Vagina (tissue), 2 donors: Measurements from ENCODE around the gene PSEN1. TPM values are rescaled to one million over a fixed set of nuclear protein-coding genes. Genes with fewer than 3 reads are reported as not detected.

Experiments
- DNase-seq, 2 donors: peaks; one replicate each; pipeline ENCODE4 v3.0.0-alpha.2; 2017; ENCODE audit errors: extremely low spot score in 2 of 2
- H3K27ac ChIP-seq: fragments of 200-600 bp; sonication (generic); one replicate; pipeline ENCODE4 v1.5.1; 2019
- H3K27me3 ChIP-seq: fragments of 200-600 bp; sonication (generic); one replicate; pipeline ENCODE4 v1.5.1; 2019
- H3K36me3 ChIP-seq, 2 donors: fragments of 200-600 bp; sonication (generic); one replicate each; pipeline ENCODE4 v1.5.1; 2017 to 2019
- H3K4me1 ChIP-seq: fragments of 200-600 bp; sonication (generic); one replicate; pipeline ENCODE4 v1.5.1; 2019
- H3K4me3 ChIP-seq, 2 donors: fragments of 200-600 bp; sonication (generic); 1 replicate in 1 of 2; 2 replicates in 1 of 2; pipeline ENCODE4 v1.5.1; 2016 to 2019
- H3K9me3 ChIP-seq: fragments of 200-600 bp; sonication (generic); one replicate; pipeline ENCODE4 v1.5.1; 2019
- POLR2A ChIP-seq, 2 donors: fragments of 450-650 bp; IDR thresholded peaks; one replicate each; pipeline ENCODE4 v1.6.1; 2017; ENCODE audit warnings: antibody characterized with exemption in 2 of 2, mild to moderate bottlenecking in 2 of 2, moderate library complexity in 2 of 2
- POLR2AphosphoS5 ChIP-seq, 2 donors: sonication (generic); formaldehyde crosslinking; IDR thresholded peaks; one replicate each; pipeline ENCODE4 v1.9.0; 2017; ENCODE audit warnings: antibody characterized with exemption in 2 of 2, mild to moderate bottlenecking in 2 of 2, low read depth in 1 of 2; ENCODE audit not compliant: insufficient read depth in 1 of 2
- intact Hi-C: fragments of 100-400 bp; cut with DNase I; formaldehyde crosslinking; loops from one replicate; pipeline ENCODE4 v1.15.1; 2023
- total RNA-seq: library from RNA; depleted of rRNA; stranded (reverse); fragments of >200 nt; gene quantifications from one replicate; pipeline ENCODE4 v1.2.3, GENCODE V29; 2016
- TF ChIP-seq, protein P1 (sequence below), 3 experiments: fragments of 450-650 bp in 2 of 3; fragments of 200-600 bp in 1 of 3; sonication (generic) in 1 of 3; IDR thresholded peaks; one replicate each; pipeline ENCODE4 v1.5.1; 2017 to 2019; ENCODE audit warnings: antibody characterized with exemption in 3 of 3, mild to moderate bottlenecking in 2 of 3, moderate library complexity in 2 of 3

Gene PSEN1
- total RNA-seq, 1 donor from 2014 or later: 47.1 TPM

DNA sequence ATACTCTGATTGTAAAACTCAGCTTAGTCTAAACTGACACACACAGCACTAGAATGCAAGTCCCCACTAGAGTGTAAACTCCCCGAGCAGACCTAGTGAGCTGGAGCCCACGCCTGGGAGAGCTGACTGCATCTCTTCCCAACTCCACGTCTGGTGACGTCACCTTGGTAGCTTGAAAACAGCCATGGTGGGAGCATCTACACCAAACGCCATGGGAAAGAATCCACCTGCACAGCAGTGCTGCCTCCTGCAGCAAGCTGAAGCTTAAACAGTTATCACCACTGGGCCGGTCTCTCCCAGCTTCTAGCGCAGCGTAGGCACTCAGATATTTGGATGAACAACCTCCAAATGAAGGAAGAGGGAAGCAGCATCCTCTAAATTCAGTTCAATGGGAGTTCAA is 96.7 kb downstream of the PSEN1 start:
- TF ChIP-seq POLR2AphosphoS5 (IDR thresholded peaks at IDR 0.05; ENCODE audit: insufficient read depth in 1 of 2, low read depth in 1 of 2): no peak
- TF ChIP-seq, protein P1, sequence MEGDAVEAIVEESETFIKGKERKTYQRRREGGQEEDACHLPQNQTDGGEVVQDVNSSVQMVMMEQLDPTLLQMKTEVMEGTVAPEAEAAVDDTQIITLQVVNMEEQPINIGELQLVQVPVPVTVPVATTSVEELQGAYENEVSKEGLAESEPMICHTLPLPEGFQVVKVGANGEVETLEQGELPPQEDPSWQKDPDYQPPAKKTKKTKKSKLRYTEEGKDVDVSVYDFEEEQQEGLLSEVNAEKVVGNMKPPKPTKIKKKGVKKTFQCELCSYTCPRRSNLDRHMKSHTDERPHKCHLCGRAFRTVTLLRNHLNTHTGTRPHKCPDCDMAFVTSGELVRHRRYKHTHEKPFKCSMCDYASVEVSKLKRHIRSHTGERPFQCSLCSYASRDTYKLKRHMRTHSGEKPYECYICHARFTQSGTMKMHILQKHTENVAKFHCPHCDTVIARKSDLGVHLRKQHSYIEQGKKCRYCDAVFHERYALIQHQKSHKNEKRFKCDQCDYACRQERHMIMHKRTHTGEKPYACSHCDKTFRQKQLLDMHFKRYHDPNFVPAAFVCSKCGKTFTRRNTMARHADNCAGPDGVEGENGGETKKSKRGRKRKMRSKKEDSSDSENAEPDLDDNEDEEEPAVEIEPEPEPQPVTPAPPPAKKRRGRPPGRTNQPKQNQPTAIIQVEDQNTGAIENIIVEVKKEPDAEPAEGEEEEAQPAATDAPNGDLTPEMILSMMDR (IDR thresholded peaks at IDR 0.05): no peak
- no peak for TF ChIP-seq POLR2A (IDR thresholded peaks at IDR 0.05)
- no peak overlapping the region for H3K27ac ChIP-seq
- no peaks in the 10 kb centered on the region for H3K9me3 ChIP-seq
- no peak for DNase-seq
- H3K4me3 ChIP-seq: no peak overlapping the region
- H3K27me3 ChIP-seq: no peaks in the 10 kb centered on the region
- H3K36me3 ChIP-seq: no peaks in the 10 kb centered on the region
- intact Hi-C loops: no loop called here
- H3K4me1 ChIP-seq: peaks cover 34% of the 10 kb centered on the region

DNA sequence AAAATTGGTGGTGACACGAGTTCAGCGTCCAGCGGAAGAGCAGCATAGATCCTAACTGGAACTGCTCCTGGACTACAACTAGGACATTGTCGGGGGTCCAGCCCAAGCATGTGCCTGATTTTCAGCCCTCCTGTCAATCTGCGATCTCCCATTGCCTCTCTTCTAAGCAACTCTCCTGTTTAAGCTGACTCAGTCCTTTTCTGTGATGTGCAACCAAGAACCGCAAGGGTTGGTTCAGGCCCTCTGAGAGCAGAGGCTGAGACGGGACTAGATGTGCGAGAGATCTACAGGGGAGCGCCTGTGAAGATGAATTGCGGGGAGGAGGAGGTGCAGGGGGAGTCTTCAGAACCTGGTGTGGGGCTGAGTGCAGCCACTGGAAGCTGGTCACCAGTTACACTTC is 97.3 kb downstream of the PSEN1 start:
- Histone ChIP-seq H3K4me3 (no peak overlapping the region), H3K36me3 (no peaks in the 10 kb centered on the region), H3K27me3 (no peaks in the 10 kb centered on the region), H3K27ac (no peak overlapping the region), H3K9me3 (no peaks in the 10 kb centered on the region), H3K4me1 (peaks cover 34% of the 10 kb centered on the region)
- intact Hi-C loops: no loop called here
- no peak for TF ChIP-seq POLR2A (IDR thresholded peaks at IDR 0.05)
- no peak for TF ChIP-seq POLR2AphosphoS5 (IDR thresholded peaks at IDR 0.05; ENCODE audit: insufficient read depth in 1 of 2, low read depth in 1 of 2)
- TF ChIP-seq, protein P1 (IDR thresholded peaks at IDR 0.05): no peak
- no peak for DNase-seq

DNA sequence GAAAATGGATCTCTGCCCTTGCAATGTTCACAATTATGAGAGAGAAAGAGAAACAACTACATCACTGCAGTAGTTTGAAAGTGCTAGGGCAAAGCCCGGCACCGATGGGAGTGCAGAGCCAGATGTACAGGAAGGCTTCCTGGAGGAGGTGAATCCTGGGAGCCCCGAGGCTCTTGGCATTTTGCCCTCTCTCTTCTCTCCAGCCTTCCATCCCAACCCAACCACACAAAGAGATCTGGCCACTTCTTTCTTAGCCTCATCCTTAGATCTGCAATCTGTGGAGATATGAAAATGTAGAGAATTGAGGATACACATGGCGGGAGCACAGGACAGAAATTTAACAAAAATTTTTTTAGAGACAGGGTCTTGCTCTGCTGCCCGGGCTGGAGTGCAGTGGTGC is 97.7 kb downstream of the PSEN1 start:
- Histone ChIP-seq H3K9me3 (no peaks in the 10 kb centered on the region), H3K4me1 (peaks cover 34% of the 10 kb centered on the region), H3K4me3 (no peak overlapping the region), H3K27ac (no peak overlapping the region), H3K27me3 (no peaks in the 10 kb centered on the region), H3K36me3 (no peaks in the 10 kb centered on the region)
- intact Hi-C loops: no loop called here
- TF ChIP-seq POLR2A (IDR thresholded peaks at IDR 0.05) (no peak), POLR2AphosphoS5 (IDR thresholded peaks at IDR 0.05; ENCODE audit: insufficient read depth in 1 of 2, low read depth in 1 of 2) (no peak)
- TF ChIP-seq, protein P1 (IDR thresholded peaks at IDR 0.05): no peak
- no peak for DNase-seq

DNA sequence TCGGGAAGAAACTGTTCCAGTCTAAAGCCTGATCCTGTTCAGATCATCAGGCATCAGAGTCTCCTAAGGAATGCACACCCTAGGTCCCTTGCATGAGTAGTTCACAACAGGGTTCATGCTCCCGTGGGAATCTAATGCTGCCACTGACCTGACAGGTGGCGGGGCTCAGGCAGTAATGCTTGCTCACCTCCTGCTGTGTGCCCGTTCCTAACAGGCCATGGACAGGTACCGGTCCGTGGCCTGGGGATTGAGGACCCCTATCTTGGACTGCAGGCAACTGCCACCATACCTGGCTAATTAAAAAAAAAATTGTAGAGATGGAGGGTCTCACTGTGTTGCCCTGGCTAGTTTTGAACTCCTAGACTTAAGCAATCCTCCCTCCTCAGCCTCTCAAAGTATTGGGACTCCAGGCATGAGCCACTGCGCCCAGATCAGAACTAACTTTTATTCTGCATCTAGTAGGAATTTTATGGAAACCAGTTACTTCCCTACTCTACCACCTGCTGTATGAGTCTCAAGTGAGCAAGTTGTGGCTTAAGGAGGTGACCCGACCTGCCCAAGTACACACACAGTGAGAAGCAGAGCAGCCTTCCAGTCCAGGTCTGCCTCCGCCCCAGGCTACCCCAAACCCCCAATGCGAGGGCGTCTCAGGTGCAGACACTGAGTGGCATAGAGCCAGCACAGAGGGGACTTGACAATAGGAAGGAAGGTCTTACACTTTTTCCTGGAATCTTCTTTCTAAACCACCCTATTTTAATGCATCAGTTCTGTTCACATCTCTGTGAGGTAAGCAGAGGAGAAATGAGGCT is 98.5 kb downstream of the PSEN1 start:
- TF ChIP-seq POLR2AphosphoS5 (IDR thresholded peaks at IDR 0.05; ENCODE audit: insufficient read depth in 1 of 2, low read depth in 1 of 2) (no peak), POLR2A (IDR thresholded peaks at IDR 0.05) (no peak)
- TF ChIP-seq, protein P1 (IDR thresholded peaks at IDR 0.05): no peak
- Histone ChIP-seq H3K4me1 (peaks cover 39% of the 10 kb centered on the region), H3K36me3 (no peaks in the 10 kb centered on the region), H3K9me3 (no peaks in the 10 kb centered on the region), H3K27ac (no peak overlapping the region), H3K27me3 (no peaks in the 10 kb centered on the region), H3K4me3 (no peak overlapping the region)
- DNase-seq: no peak
- intact Hi-C loops: no loop called here

DNA sequence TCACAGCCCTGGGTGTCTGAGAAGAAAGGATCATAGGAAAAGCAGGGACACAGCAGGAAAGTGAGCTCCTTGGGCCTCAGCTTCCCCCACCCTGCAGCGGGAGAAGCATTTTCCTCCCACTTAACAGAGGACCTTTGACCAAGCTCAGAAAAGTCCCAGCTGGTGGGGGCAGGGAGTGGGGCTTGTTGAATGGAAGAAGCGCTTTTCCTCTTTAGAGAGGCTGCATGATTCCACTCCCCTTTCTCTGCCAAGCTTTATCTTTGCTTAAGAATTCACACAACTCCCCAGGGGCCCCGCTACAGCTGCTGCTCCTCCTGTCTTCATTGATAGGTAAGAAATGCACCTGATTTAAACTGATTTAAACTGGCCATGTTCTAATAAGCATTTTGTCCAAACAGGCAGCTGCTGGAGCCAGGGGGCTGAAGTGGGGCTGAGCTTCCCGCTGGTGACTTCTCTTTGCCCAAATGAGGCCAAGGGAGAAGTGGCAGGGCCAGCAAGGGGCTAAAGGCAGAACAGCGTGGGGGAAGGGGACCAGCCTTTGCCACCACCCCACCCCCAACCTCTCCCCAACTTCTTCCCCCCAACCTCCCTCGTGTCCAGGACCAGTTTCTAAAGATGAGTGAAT is 99.3 kb downstream of the PSEN1 start:
- Histone ChIP-seq H3K27me3 (no peaks in the 10 kb centered on the region), H3K4me3 (no peak overlapping the region), H3K36me3 (no peaks in the 10 kb centered on the region), H3K9me3 (no peaks in the 10 kb centered on the region), H3K4me1 (peaks cover 45% of the 10 kb centered on the region), H3K27ac (no peak overlapping the region)
- DNase-seq: no peak
- no peak for TF ChIP-seq POLR2A (IDR thresholded peaks at IDR 0.05)
- no peak for TF ChIP-seq POLR2AphosphoS5 (IDR thresholded peaks at IDR 0.05; ENCODE audit: insufficient read depth in 1 of 2, low read depth in 1 of 2)
- TF ChIP-seq, protein P1 (IDR thresholded peaks at IDR 0.05): no peak
- intact Hi-C loops: no loop called here
